ENCODE results near the gene SWI5. TPM values are rescaled to one million over a fixed set of nuclear protein-coding genes. Genes with fewer than 3 reads are reported as not detected.

Gene SWI5
- total RNA-seq, 2 donors from 2014 or later, result 33.4 to 46.9 TPM

DNA sequence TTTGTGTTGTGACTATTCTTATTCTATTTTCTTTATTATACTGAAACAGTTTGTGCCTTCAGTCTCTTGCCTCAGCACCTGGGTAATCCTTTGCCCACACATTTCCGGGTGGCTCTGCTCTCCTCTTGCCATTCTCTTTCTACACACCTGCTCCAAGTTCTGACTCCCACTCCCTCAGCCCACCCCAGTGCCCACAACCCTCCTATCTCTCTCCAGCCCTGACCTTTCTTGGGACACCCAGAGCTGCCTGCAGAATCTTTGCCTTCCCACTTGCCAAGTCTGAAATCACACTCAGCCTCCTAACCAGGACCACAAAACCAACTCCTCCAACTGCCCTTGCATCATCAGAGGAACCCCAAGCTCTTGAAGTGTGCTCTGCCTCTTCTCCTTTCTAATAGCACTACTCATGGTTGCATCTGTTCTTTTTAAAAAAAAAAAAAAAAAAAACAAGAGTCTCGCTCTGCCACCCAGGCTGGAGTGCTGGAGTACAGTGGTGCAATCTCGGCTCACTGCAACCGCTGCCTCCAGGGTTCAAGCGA is 4.1 kb downstream of the SWI5 start:
- H3K4me3 ChIP-seq (ENCODE audit: low read length), result no peak overlapping the region
- no peaks in the 10 kb centered on the region for H3K27me3 ChIP-seq (ENCODE audit: control insufficient read depth, insufficient read depth, low read length, poor library complexity, severe bottlenecking)
- H3K4me1 Mint-ChIP-seq, result peaks cover 10% of the 10 kb centered on the region
- H3K36me3 Mint-ChIP-seq (ENCODE audit: low read depth), result peaks cover 7% of the 10 kb centered on the region
- peaks cover 10% of the 10 kb centered on the region for H3K36me3 ChIP-seq (ENCODE audit: control insufficient read depth, insufficient read depth, low read length)
- H3K27ac ChIP-seq (ENCODE audit: low read depth, low read length), result no peak overlapping the region
- WGBS, 2 experiments (ENCODE audit: insufficient coverage in 1 of 2, insufficient read length in 1 of 2), result 92 to 96% methylated on average over 5 of the region's 5 CpGs
- no peak overlapping the region for H3K9ac ChIP-seq (ENCODE audit: extremely low read depth, low read length, poor library complexity, severe bottlenecking)
- no peaks in the 10 kb centered on the region for H3K4me1 ChIP-seq (ENCODE audit: control insufficient read depth, insufficient read depth, low read length)
- no peak for DNase-seq
- no peaks in the 10 kb centered on the region for H3K9me3 ChIP-seq (ENCODE audit: control insufficient read depth, low read length)
- TF ChIP-seq, protein P1, sequence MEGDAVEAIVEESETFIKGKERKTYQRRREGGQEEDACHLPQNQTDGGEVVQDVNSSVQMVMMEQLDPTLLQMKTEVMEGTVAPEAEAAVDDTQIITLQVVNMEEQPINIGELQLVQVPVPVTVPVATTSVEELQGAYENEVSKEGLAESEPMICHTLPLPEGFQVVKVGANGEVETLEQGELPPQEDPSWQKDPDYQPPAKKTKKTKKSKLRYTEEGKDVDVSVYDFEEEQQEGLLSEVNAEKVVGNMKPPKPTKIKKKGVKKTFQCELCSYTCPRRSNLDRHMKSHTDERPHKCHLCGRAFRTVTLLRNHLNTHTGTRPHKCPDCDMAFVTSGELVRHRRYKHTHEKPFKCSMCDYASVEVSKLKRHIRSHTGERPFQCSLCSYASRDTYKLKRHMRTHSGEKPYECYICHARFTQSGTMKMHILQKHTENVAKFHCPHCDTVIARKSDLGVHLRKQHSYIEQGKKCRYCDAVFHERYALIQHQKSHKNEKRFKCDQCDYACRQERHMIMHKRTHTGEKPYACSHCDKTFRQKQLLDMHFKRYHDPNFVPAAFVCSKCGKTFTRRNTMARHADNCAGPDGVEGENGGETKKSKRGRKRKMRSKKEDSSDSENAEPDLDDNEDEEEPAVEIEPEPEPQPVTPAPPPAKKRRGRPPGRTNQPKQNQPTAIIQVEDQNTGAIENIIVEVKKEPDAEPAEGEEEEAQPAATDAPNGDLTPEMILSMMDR (conservative IDR thresholded peaks at IDR 0.05), result no peak
- no peak overlapping the region for H3K27ac Mint-ChIP-seq
- H3K9me3 Mint-ChIP-seq, result no peaks in the 10 kb centered on the region
- no peaks in the 10 kb centered on the region for H3K27me3 Mint-ChIP-seq (ENCODE audit: insufficient read depth)
- H3K4me3 Mint-ChIP-seq, result no peak overlapping the region

DNA sequence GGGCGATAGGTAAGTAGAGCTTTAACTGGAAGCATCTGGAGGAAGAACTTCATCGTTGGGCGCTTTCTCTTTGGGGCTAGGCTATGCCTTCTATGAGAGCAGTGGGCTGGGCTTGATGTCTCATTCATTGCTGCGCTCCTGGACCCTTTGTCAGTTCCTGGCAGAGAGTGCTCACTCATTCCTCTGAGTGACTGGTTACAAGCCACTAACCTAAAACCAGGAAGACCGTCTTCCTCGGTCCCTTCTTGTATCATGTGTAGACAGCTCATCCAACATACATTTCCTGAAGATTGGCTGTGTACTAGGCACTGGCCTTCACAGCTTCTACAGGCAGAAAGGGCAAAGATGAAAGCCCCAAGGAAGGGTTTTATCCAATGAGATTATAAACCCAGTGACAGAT is 6.4 kb downstream of the SWI5 start:
- WGBS, 2 experiments (ENCODE audit: insufficient coverage in 1 of 2, insufficient read length in 1 of 2), result 95 to 98% methylated on average over 4 to 6 of the region's 6 CpGs
- Mint-ChIP-seq H3K9me3 (no peaks in the 10 kb centered on the region), H3K36me3 (ENCODE audit: low read depth) (peaks cover 14% of the 10 kb centered on the region), H3K4me1 (peaks cover 5% of the 10 kb centered on the region), H3K4me3 (no peak overlapping the region), H3K27ac (no peak overlapping the region), H3K27me3 (ENCODE audit: insufficient read depth) (no peaks in the 10 kb centered on the region)
- no peak for DNase-seq
- Histone ChIP-seq H3K4me3 (ENCODE audit: low read length) (no peak overlapping the region), H3K27ac (ENCODE audit: low read depth, low read length) (no peak overlapping the region), H3K9ac (ENCODE audit: extremely low read depth, low read length, poor library complexity, severe bottlenecking) (no peak overlapping the region), H3K4me1 (ENCODE audit: control insufficient read depth, insufficient read depth, low read length) (no peaks in the 10 kb centered on the region), H3K36me3 (ENCODE audit: control insufficient read depth, insufficient read depth, low read length) (peaks cover 22% of the 10 kb centered on the region), H3K9me3 (ENCODE audit: control insufficient read depth, low read length) (no peaks in the 10 kb centered on the region), H3K27me3 (ENCODE audit: control insufficient read depth, insufficient read depth, low read length, poor library complexity, severe bottlenecking) (no peaks in the 10 kb centered on the region)
- TF ChIP-seq, protein P1 (conservative IDR thresholded peaks at IDR 0.05), result no peak

DNA sequence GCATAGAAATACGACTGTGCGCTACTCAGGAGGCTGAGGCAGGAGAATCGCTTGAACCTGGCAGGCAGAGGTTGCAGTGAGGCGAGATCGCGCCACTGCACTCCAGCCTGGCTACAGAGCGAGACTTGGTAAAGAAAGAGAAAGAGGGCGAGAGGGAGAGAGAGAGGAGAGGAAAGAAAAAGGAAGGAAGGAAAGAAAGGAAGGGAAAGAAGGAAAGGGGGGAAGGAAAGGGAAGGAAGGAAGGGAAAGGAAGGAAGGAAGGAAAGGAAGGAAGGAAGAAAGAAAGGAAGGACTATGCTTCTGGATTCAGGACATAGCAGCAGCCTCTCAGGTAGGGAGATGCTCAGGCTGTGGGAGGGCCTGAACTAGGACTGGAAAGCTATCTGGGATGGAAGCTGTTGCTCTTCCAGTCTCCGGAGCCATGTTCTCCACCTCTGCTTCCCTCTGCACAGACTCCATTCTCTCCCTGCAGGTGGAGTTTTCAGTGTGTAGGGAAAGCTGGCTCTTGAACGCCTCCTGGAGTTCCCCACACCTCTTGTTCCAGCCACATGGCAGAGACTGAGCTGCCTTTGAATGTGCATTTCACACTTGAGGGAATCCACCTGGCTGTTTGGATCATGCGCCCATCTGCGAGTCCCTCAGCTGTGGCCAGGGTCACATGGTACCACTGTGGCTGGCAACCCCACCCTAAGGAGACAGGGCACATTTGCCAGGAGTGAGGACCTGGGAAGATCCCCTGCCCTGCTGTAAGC is 9.1 kb downstream of the SWI5 start:
- Mint-ChIP-seq H3K9me3 (no peaks in the 10 kb centered on the region), H3K4me3 (no peak overlapping the region), H3K4me1 (no peaks in the 10 kb centered on the region), H3K27me3 (ENCODE audit: insufficient read depth) (no peaks in the 10 kb centered on the region), H3K27ac (no peak overlapping the region), H3K36me3 (ENCODE audit: low read depth) (peaks cover 27% of the 10 kb centered on the region)
- no peaks in the 10 kb centered on the region for H3K9me3 ChIP-seq (ENCODE audit: control insufficient read depth, low read length)
- no peak overlapping the region for H3K27ac ChIP-seq (ENCODE audit: low read depth, low read length)
- DNase-seq, result no peak
- H3K9ac ChIP-seq (ENCODE audit: extremely low read depth, low read length, poor library complexity, severe bottlenecking), result no peak overlapping the region
- no peaks in the 10 kb centered on the region for H3K27me3 ChIP-seq (ENCODE audit: control insufficient read depth, insufficient read depth, low read length, poor library complexity, severe bottlenecking)
- H3K36me3 ChIP-seq (ENCODE audit: control insufficient read depth, insufficient read depth, low read length), result peaks cover 34% of the 10 kb centered on the region
- no peaks in the 10 kb centered on the region for H3K4me1 ChIP-seq (ENCODE audit: control insufficient read depth, insufficient read depth, low read length)
- TF ChIP-seq, protein P1 (conservative IDR thresholded peaks at IDR 0.05), result no peak
- 92 to 94% methylated on average over 11 to 12 of the region's 12 CpGs for WGBS, 2 experiments (ENCODE audit: insufficient coverage in 1 of 2, insufficient read length in 1 of 2)
- H3K4me3 ChIP-seq (ENCODE audit: low read length), result no peak overlapping the region
